H1 (cell line): ENCODE results near the gene ISY1. TPM values are rescaled to one million over a fixed set of nuclear protein-coding genes. Genes with fewer than 3 reads are reported as not detected.
A peak's percentile ranks its signal among the peaks of the same experiment; 100 is the strongest.

Source experiments
- CTCF ChIA-PET: fragments of 300-600 bp; sonication (Branson Sonifier 250); formaldehyde crosslinking; loops from one replicate; lab custom pipeline; 2021; ENCODE audit not compliant: partially characterized antibody; lab: Charles Lee
- POLR2A ChIA-PET: fragments of 300-600 bp; sonication (Branson Sonifier 250); formaldehyde crosslinking; loops from one replicate; lab custom pipeline; 2021; ENCODE audit warnings: inconsistent platforms; ENCODE audit not compliant: partially characterized antibody; lab: Charles Lee
- DNase-seq, 2 experiments: peaks; one replicate each; pipeline versions ENCODE4 v3.0.0 to v3.0.0-alpha.2; 2010 to 2022; ENCODE audit warnings: low spot score in 2 of 2, low read depth in 1 of 2, mixed read lengths in 1 of 2
- FAIRE-seq: peaks from 2 replicates; lab custom pipeline; 2011; peaks lifted over from hg19 to GRCh38; lab: Jason Lieb, UNC
- H2AFZ ChIP-seq: 2 replicates; pipeline ENCODE4 v1.8.1; 2012; ENCODE audit warnings: low read length, inconsistent platforms
- H2AK5ac ChIP-seq: 2 replicates; pipeline ENCODE4 v1.6.1; 2013; ENCODE audit warnings: low read depth, low read length
- H2BK120ac ChIP-seq: replicated peaks from 2 replicates; pipeline ENCODE3; 2013; ENCODE audit warnings: low read depth, low read length, inconsistent platforms
- H2BK12ac ChIP-seq: 2 replicates; pipeline ENCODE4 v1.6.1; 2013; ENCODE audit warnings: low read depth, low read length
- H2BK15ac ChIP-seq: 2 replicates; pipeline ENCODE4 v1.6.1; 2013; ENCODE audit warnings: low read length
- H2BK20ac ChIP-seq: 2 replicates; pipeline ENCODE4 v1.6.1; 2013; ENCODE audit warnings: low read length
- H2BK5ac ChIP-seq: 2 replicates; pipeline ENCODE4 v1.6.1; 2013; ENCODE audit warnings: low read depth, low read length
- H3K14ac ChIP-seq: 2 replicates; pipeline ENCODE4 v1.6.1; 2013; ENCODE audit warnings: inconsistent platforms; ENCODE audit not compliant: insufficient read length
- H3K18ac ChIP-seq: 2 replicates; pipeline ENCODE4 v1.6.1; 2013; ENCODE audit warnings: low read length; ENCODE audit errors: extremely low read depth
- H3K23ac ChIP-seq: 2 replicates; pipeline ENCODE4 v1.6.1; 2013; ENCODE audit warnings: inconsistent platforms; ENCODE audit not compliant: insufficient read length
- H3K23me2 ChIP-seq: 2 replicates; pipeline ENCODE4 v1.6.1; 2013; ENCODE audit warnings: low read depth, low read length
- H3K27ac ChIP-seq: 2 replicates; pipeline ENCODE4 v1.6.1; 2011; ENCODE audit warnings: low read depth, low read length, inconsistent platforms
- H3K27me3 ChIP-seq, 4 experiments: replicated peaks in 1 of 4; 1 replicate in 1 of 4; 2 replicates in 3 of 4; pipeline versions ENCODE4 v1.6.1 to v1.8.1; 2011 to 2013; ENCODE audit warnings: low read length in 3 of 4, mild to moderate bottlenecking in 3 of 4, inconsistent platforms in 2 of 4, mixed read lengths in 2 of 4, moderate library complexity in 1 of 4; ENCODE audit not compliant: control insufficient read depth in 3 of 4, insufficient read depth in 3 of 4; ENCODE audit errors: extremely low read depth in 1 of 4
- H3K36me3 ChIP-seq, 4 experiments: 2 replicates each; pipeline versions ENCODE4 v1.6.1 to v1.8.1; 2011 to 2013; ENCODE audit warnings: mild to moderate bottlenecking in 4 of 4, low read length in 3 of 4, moderate library complexity in 2 of 4, control low read depth in 1 of 4, inconsistent platforms in 1 of 4; ENCODE audit not compliant: insufficient read depth in 4 of 4, control insufficient read depth in 2 of 4
- H3K4ac ChIP-seq: replicated peaks from 2 replicates; pipeline ENCODE3; 2013; ENCODE audit warnings: low read length, low read depth, mixed read lengths, inconsistent platforms; ENCODE audit not compliant: insufficient read length
- H3K4me1 ChIP-seq, 4 experiments: replicated peaks in 1 of 4; 1 replicate in 1 of 4; 2 replicates in 3 of 4; pipeline versions ENCODE4 v1.6.1 to v1.8.1; 2011 to 2013; ENCODE audit warnings: low read length in 3 of 4, inconsistent platforms in 2 of 4, mixed read lengths in 1 of 4; ENCODE audit not compliant: insufficient read depth in 4 of 4, control insufficient read depth in 3 of 4
- H3K4me2 ChIP-seq, 2 experiments: 2 replicates each; pipeline versions ENCODE4 v1.6.1 to v1.8.1; 2011 to 2013; ENCODE audit warnings: low read depth in 2 of 2, low read length in 2 of 2, control low read depth in 1 of 2, inconsistent platforms in 1 of 2, mild to moderate bottlenecking in 1 of 2; ENCODE audit not compliant: insufficient read depth in 1 of 2
- H3K4me3 ChIP-seq, 4 experiments: fragments of 200-600, 300-600 bp in 1 of 4; sonication (generic), shearing (Covaris generic), sonication (Bioruptor Twin) in 1 of 4; 2 replicates each; pipeline versions ENCODE4 v1.5.1 to v1.8.1; 2011 to 2016; ENCODE audit warnings: low read length in 4 of 4, low read depth in 3 of 4, control low read depth in 2 of 4, inconsistent platforms in 2 of 4, mild to moderate bottlenecking in 2 of 4, mixed read lengths in 1 of 4, moderate library complexity in 1 of 4; ENCODE audit not compliant: insufficient read depth in 2 of 4; ENCODE audit errors: extremely low read depth in 1 of 4
- H3K56ac ChIP-seq: replicated peaks from 2 replicates; pipeline ENCODE3; 2013; ENCODE audit warnings: low read depth, mild to moderate bottlenecking, mixed read lengths, low read length, inconsistent platforms; ENCODE audit not compliant: insufficient read length
- H3K79me1 ChIP-seq: 2 replicates; pipeline ENCODE4 v1.6.1; 2013; ENCODE audit warnings: low read depth, low read length, control low read depth
- H3K79me2 ChIP-seq, 2 experiments: 2 replicates each; pipeline versions ENCODE4 v1.6.1 to v1.8.1; 2012 to 2013; ENCODE audit warnings: low read length in 2 of 2, mild to moderate bottlenecking in 2 of 2, inconsistent platforms in 1 of 2; ENCODE audit not compliant: insufficient read depth in 2 of 2, control insufficient read depth in 1 of 2
- H3K9ac ChIP-seq, 4 experiments: replicated peaks in 1 of 4; 1 replicate in 1 of 4; 2 replicates in 3 of 4; pipeline versions ENCODE4 v1.6.1 to v1.8.1; 2011 to 2013; ENCODE audit warnings: low read depth in 3 of 4, low read length in 3 of 4, control low read depth in 2 of 4, mild to moderate bottlenecking in 2 of 4, moderate library complexity in 2 of 4, inconsistent platforms in 1 of 4; ENCODE audit errors: extremely low read depth in 1 of 4
- H3K9me3 ChIP-seq, 2 experiments: 2 replicates each; pipeline versions ENCODE4 v1.6.1 to v1.8.1; 2012 to 2013; ENCODE audit warnings: mild to moderate bottlenecking in 2 of 2, moderate library complexity in 2 of 2, control low read depth in 1 of 2, inconsistent platforms in 1 of 2, low read depth in 1 of 2, low read length in 1 of 2, mixed read lengths in 1 of 2; ENCODE audit not compliant: insufficient read depth in 2 of 2
- H4K20me1 ChIP-seq, 2 experiments: replicated peaks in 1 of 2; 2 replicates each; pipeline versions ENCODE3 to v1.8.1; 2011 to 2013; ENCODE audit warnings: inconsistent platforms in 2 of 2, low read length in 2 of 2, mild to moderate bottlenecking in 1 of 2; ENCODE audit not compliant: insufficient read depth in 2 of 2, control insufficient read depth in 1 of 2
- H4K5ac ChIP-seq: 2 replicates; pipeline ENCODE4 v1.6.1; 2013; ENCODE audit warnings: low read length, low read depth, mixed read lengths, inconsistent platforms; ENCODE audit not compliant: insufficient read length
- H4K8ac ChIP-seq: 2 replicates; pipeline ENCODE4 v1.8.0; 2013; ENCODE audit warnings: mild to moderate bottlenecking, moderate library complexity, low read length, inconsistent platforms; ENCODE audit not compliant: insufficient read depth; ENCODE audit errors: extremely low read depth
- H4K91ac ChIP-seq: replicated peaks from 2 replicates; pipeline ENCODE3; 2013; ENCODE audit warnings: low read length, mixed read lengths, inconsistent platforms; ENCODE audit not compliant: insufficient read length
- BRCA1 ChIP-seq: IDR thresholded peaks from 2 replicates; pipeline ENCODE4 v1.6.1; 2012; ENCODE audit warnings: low read depth, low read length, improper control_type of control experiment
- EZH2 ChIP-seq: fragments of 200-600 bp; sonication (generic); IDR thresholded peaks from 2 replicates; pipeline ENCODE4 v1.7.1; 2012; ENCODE audit warnings: low read depth, mild to moderate bottlenecking, moderate library complexity, low read length, inconsistent platforms; ENCODE audit not compliant: severe bottlenecking
- FOSL1 ChIP-seq: IDR thresholded peaks from 2 replicates; pipeline ENCODE4 v1.6.1; 2011; ENCODE audit warnings: mild to moderate bottlenecking, low read depth, low read length, moderate library complexity; ENCODE audit not compliant: insufficient read depth
- HDAC6 ChIP-seq: IDR thresholded peaks from one replicate; pipeline ENCODE4 v1.7.1; 2012; ENCODE audit warnings: low read depth, mild to moderate bottlenecking, inconsistent platforms, low read length, moderate library complexity
- PHF8 ChIP-seq: fragments of 200-600 bp; sonication (generic); conservative IDR thresholded peaks from 2 replicates; pipeline ENCODE4 v1.7.1; 2012; ENCODE audit warnings: low read depth, mild to moderate bottlenecking, inconsistent platforms, low read length, moderate library complexity
- RAD21 ChIP-seq, 2 experiments: IDR thresholded peaks in 1 of 2; conservative IDR thresholded peaks in 1 of 2; 2 replicates each; pipeline ENCODE4 v1.6.1; 2011; ENCODE audit warnings: low read depth in 2 of 2, low read length in 2 of 2, improper control_type of control experiment in 1 of 2, inconsistent platforms in 1 of 2, mild to moderate bottlenecking in 1 of 2, moderate library complexity in 1 of 2
- SUZ12 ChIP-seq: fragments of 200-600 bp; sonication (generic); IDR thresholded peaks from 2 replicates; pipeline ENCODE4 v1.6.1; 2012; ENCODE audit warnings: mild to moderate bottlenecking, inconsistent platforms, low read length, moderate library complexity, mixed read lengths
- TAF7 ChIP-seq: optimal IDR thresholded peaks from 2 replicates; pipeline ENCODE3; 2011; ENCODE audit warnings: low read depth, mild to moderate bottlenecking, inconsistent platforms, low read length, moderate library complexity, borderline replicate concordance
- WGBS, 2 experiments: shearing (Covaris generic) in 1 of 2; methylation state at CpG; one replicate each; pipeline versions ENCODE4 v1.1.6 to v1.1.7; 2013 to 2015; ENCODE audit warnings: low lambda C conversion rate in 2 of 2, mixed read lengths in 2 of 2, inconsistent platforms in 1 of 2, low coverage in 1 of 2, missing lambda C conversion rate in 1 of 2; ENCODE audit not compliant: insufficient replicate concordance in 2 of 2, insufficient coverage in 1 of 2, insufficient read length in 1 of 2; ENCODE audit errors: extremely low coverage in 1 of 2, missing lambda C conversion rate in 1 of 2; 5-methylcytosine and 5-hydroxymethylcytosine counted together
- polyA plus RNA-seq, 7 experiments: library from polyadenylated mRNA; depleted of rRNA in 3 of 7; stranded (reverse) in 5 of 7; unstranded in 2 of 7; fragments of >200 nt in 5 of 7; fragments of 200-250 nt in 2 of 7; gene quantifications; 1 replicate in 5 of 7; 2 replicates in 1 of 7; 4 replicates in 1 of 7; pipeline versions ENCODE4 v1.2.1 to v1.2.3, GENCODE V29; 2011 to 2013; ENCODE audit warnings: missing spikeins in 2 of 7, mixed read lengths in 2 of 7
- total RNA-seq: library from RNA; stranded (reverse); fragmentation: NEBNext Ultra II Directional; extraction: Animal tissue kit (Norgen Biotek cat#: 25700); gene quantifications from 2 replicates; pipeline ENCODE4 v1.2.1, GENCODE V29; 2021
- TF ChIP-seq, protein P1 (sequence below): IDR thresholded peaks from 2 replicates; pipeline ENCODE4 v1.6.1; 2012; ENCODE audit warnings: inconsistent platforms

Gene ISY1
- total and polyA plus RNA-seq, 2 of the 8 experiments (the other 6 are each of a cell fraction or from before 2014, with no cell fraction given) = 16.6 to 38.7 TPM

DNA sequence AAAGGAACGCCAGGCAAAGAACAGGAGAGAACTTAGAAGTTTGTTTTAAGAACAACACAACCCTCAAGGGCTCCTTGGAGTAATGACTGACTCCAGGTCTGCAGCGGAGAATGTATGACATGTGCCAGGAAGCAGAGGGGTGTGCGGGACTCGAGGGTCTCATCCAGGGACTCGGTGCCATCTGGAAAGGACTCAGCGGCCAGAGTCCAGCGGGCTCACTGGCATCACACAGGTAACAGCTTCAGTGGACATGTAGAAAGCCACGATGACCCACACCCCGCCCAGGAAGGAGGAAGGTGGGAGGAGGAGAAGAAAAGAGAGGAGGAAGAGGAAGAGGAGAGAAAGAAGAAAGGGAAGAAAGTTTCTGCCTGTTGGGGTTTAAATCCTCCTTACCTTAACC lies 78.8 kb downstream of the ISY1 start:
- H3K23ac ChIP-seq = no peak overlapping the region
- whole genome bisulfite sequencing, 2 experiments = 87% methylated on average over 8 of the region's 9 CpGs; no CpG with 5 or more reads in 1 of the 2 experiments
- H2AFZ ChIP-seq = no peak overlapping the region
- H3K18ac ChIP-seq = no peak overlapping the region
- H3K4me3 ChIP-seq = no peak overlapping the region
- no peak overlapping the region for H2BK5ac ChIP-seq
- H4K5ac ChIP-seq = no peak overlapping the region
- no peaks in the 10 kb centered on the region for H3K23me2 ChIP-seq
- CTCF ChIA-PET = interaction anchor here (1.2 to 2.1 kb wide), 3 partner anchors 8 to 112 kb away, joined by 3 to 11 read pairs (median 4); no protein-coding TSS in a partner anchor
- H4K8ac ChIP-seq = 0 out of 2 replicates have a peak overlapping the region, but pooled peaks have one; percentile 20
- no peak overlapping the region for H2BK12ac ChIP-seq
- H2BK20ac ChIP-seq = no peak overlapping the region
- no peak overlapping the region for H2AK5ac ChIP-seq
- no peaks in the 10 kb centered on the region for H3K36me3 ChIP-seq
- H3K79me1 ChIP-seq = no peaks in the 10 kb centered on the region
- H3K4me2 ChIP-seq = no peak overlapping the region
- H3K79me2 ChIP-seq = no peaks in the 10 kb centered on the region
- H3K4ac ChIP-seq = no peak overlapping the region
- H2BK15ac ChIP-seq = no peak overlapping the region
- POLR2A ChIA-PET = no interaction called here
- no peak overlapping the region for H3K9ac ChIP-seq
- no peaks in the 10 kb centered on the region for H3K4me1 ChIP-seq
- no peak overlapping the region for H3K27ac ChIP-seq
- FAIRE-seq = no peak
- H4K91ac ChIP-seq = no peak overlapping the region
- no peak for DNase-seq
- H3K14ac ChIP-seq = no peak overlapping the region
- H4K20me1 ChIP-seq = no peaks in the 10 kb centered on the region
- 0 out of 7 replicates have a peak, but pooled peaks cover 0 to 2% (median 0%) of the 10 kb centered on the region in 4 experiments for H3K27me3 ChIP-seq
- no peaks in the 10 kb centered on the region for H3K9me3 ChIP-seq
- H3K56ac ChIP-seq = no peak overlapping the region
- H2BK120ac ChIP-seq = no peak overlapping the region
- TF ChIP-seq PHF8 (no peak), TAF7 (no peak), SUZ12 (no peak), FOSL1 (no peak), RAD21 (IDR thresholded peaks at IDR 0.05 in 1 of 2, conservative IDR thresholded peaks at IDR 0.05 in 1 of 2; ENCODE audit: low read depth in 2 of 2, low read length in 2 of 2) (no peak), BRCA1 (no peak), HDAC6 (no peak), EZH2 (no peak)
- TF ChIP-seq, protein P1, sequence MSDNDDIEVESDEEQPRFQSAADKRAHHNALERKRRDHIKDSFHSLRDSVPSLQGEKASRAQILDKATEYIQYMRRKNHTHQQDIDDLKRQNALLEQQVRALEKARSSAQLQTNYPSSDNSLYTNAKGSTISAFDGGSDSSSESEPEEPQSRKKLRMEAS = no peak
